HG02943 (cell line): ENCODE data around the gene HOXB7.

Source experiments
- ATAC-seq: cut with Tn5 transposase; IDR thresholded peaks from one replicate; pipeline ENCODE4 v1.9.1; 2021; ENCODE audit warnings: mild to moderate bottlenecking, low read depth, moderate library complexity; ENCODE audit not compliant: unreplicated experiment

HOXB7 gene

DNA sequence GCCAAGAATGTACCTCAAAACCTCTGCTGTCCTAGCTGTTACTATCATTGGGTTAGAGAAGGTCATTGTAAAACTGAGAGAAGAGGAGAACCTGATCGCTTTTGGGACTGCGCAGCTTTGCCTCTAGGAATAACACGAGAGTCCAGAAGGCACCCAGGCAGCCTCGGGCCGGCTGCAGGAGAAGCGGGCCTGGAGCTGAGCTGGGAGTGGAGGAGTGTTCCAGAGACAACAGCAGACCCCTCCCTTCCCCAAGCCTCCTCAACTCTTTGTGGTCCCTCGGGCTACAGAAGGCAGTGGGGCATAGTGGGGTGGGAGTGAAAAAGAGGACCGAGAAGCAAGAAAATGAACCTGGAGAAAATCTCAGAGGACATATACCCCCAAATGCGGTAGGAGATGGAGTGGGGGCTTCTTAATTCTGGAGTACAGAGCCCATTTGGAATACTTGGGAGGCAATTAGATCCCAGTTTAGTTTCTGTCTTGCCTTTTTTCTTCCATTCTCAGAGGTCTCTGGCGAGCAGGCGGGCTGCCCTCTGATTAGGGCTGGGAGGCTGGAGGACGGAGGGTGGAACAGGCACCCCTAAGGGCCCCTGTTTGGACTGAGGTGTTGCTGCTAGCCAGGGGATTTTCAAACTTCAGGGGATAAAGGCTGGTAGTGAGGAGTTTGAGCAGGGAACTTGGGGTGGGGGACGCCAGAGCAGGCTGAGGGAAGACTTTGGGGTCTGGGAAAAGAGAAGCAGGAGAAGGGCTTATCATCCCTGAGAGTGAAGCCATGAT lies 52.6 kb downstream of the HOXB7 start:
- no peak for ATAC-seq
